BE2C (cell line): ENCODE data around the gene TDP1.

Experiments used
- DNase-seq: peaks from one replicate; pipeline ENCODE4 v3.0.0-alpha.2; 2020
- H3K27me3 ChIP-seq: fragments of 250-450 bp; sonication (Bioruptor Pico); 2 replicates; pipeline ENCODE4 v1.5.1; 2020; ENCODE audit warnings: mild to moderate bottlenecking
- H3K36me3 ChIP-seq: fragments of 250-450 bp; sonication (Bioruptor Pico); 2 replicates; pipeline ENCODE4 v1.5.1; 2020; ENCODE audit warnings: mild to moderate bottlenecking
- H3K4me1 ChIP-seq: fragments of 250-450 bp; sonication (Bioruptor Pico); 2 replicates; pipeline ENCODE4 v1.5.1; 2020
- H3K4me3 ChIP-seq: 2 replicates; pipeline ENCODE4 v1.5.1; 2011; ENCODE audit warnings: low read depth, low read length
- H3K9me3 ChIP-seq: fragments of 250-450 bp; sonication (Bioruptor Pico); 2 replicates; pipeline ENCODE4 v1.5.1; 2020
- CTCF ChIP-seq: IDR thresholded peaks from 2 replicates; pipeline ENCODE4 v1.5.1; 2012; ENCODE audit warnings: mild to moderate bottlenecking, low read depth, low read length

Gene TDP1

GRCh38 chr14:90050271-90050670, 94.5 kb downstream of the TDP1 start:
- peaks cover 10% of the 10 kb centered on the region for H3K4me1 ChIP-seq
- no peaks in the 10 kb centered on the region for H3K9me3 ChIP-seq
- TF ChIP-seq CTCF = no peak
- no peaks in the 10 kb centered on the region; the same call in 1 of the 2 replicates for H3K36me3 ChIP-seq
- no peak overlapping the region for H3K4me3 ChIP-seq
- H3K27me3 ChIP-seq = no peaks in the 10 kb centered on the region
- DNase-seq = no peak

- H3K4me1 ChIP-seq = peaks cover 10% of the 10 kb centered on the region
- no peak for TF ChIP-seq CTCF
- no peaks in the 10 kb centered on the region for H3K27me3 ChIP-seq
- H3K36me3 ChIP-seq = no peaks in the 10 kb centered on the region
- no peak overlapping the region for H3K4me3 ChIP-seq
- H3K9me3 ChIP-seq = no peaks in the 10 kb centered on the region
- DNase-seq = no peak
Observed at GRCh38 chr14:90053044-90053443, 97.3 kb downstream of the TDP1 start.

GRCh38 chr14:90054803-90055202, 99.1 kb downstream of the TDP1 start:
- H3K36me3 ChIP-seq = no peaks in the 10 kb centered on the region

GRCh38 chr14:90056826-90057225, 101.1 kb downstream of the TDP1 start:
- no peaks in the 10 kb centered on the region for H3K9me3 ChIP-seq
- TF ChIP-seq CTCF = no peak
- no peak for DNase-seq
- no peaks in the 10 kb centered on the region for H3K36me3 ChIP-seq
- H3K27me3 ChIP-seq = peaks cover 19% of the 10 kb centered on the region
- peaks cover 4% of the 10 kb centered on the region; the same call in 1 of the 2 replicates for H3K4me1 ChIP-seq
- H3K4me3 ChIP-seq = no peak overlapping the region

More at GRCh38 chr14:90054803-90055202, 99.1 kb downstream of the TDP1 start:
- no peaks in the 10 kb centered on the region; the same call in 1 of the 2 replicates for H3K27me3 ChIP-seq
- no peak for TF ChIP-seq CTCF
- no peak overlapping the region for H3K4me3 ChIP-seq
- DNase-seq = no peak
- H3K9me3 ChIP-seq = no peaks in the 10 kb centered on the region
- peaks cover under 1% of the 10 kb centered on the region; the same call in 1 of the 2 replicates for H3K4me1 ChIP-seq

GRCh38 chr14:90058876-90059458, 103.2 kb downstream of the TDP1 start:
- no peak for DNase-seq
- H3K4me3 ChIP-seq = no peak overlapping the region
- H3K27me3 ChIP-seq = peaks cover 40% of the 10 kb centered on the region

More at GRCh38 chr14:90058876-90059458, 103.2 kb downstream of the TDP1 start:
- Histone ChIP-seq H3K36me3 (no peaks in the 10 kb centered on the region), H3K9me3 (no peaks in the 10 kb centered on the region; the same call in 1 of the 2 replicates), H3K4me1 (peaks cover 4% of the 10 kb centered on the region; the same call in 1 of the 2 replicates)
- TF ChIP-seq CTCF = no peak
